Stimulated activated CD4-positive, alpha-beta T cell treated with anti-CD3 and anti-CD28 coated beads, Interleukin-12 subunit alpha, Interleukin-12 subunit beta, amount 100 ng/mL, for 4 hours (primary cell): ENCODE results near the gene TNFRSF18.
"Not testable (repeated sequence)": the region's sequence is repeated elsewhere in the genome, so short reads cannot be mapped to it uniquely, and the experiment has no call there.

Source experiments
- DNase-seq: peaks from one replicate; pipeline ENCODE4 v3.0.0-alpha.2; 2020

The TNFRSF18 gene

DNA sequence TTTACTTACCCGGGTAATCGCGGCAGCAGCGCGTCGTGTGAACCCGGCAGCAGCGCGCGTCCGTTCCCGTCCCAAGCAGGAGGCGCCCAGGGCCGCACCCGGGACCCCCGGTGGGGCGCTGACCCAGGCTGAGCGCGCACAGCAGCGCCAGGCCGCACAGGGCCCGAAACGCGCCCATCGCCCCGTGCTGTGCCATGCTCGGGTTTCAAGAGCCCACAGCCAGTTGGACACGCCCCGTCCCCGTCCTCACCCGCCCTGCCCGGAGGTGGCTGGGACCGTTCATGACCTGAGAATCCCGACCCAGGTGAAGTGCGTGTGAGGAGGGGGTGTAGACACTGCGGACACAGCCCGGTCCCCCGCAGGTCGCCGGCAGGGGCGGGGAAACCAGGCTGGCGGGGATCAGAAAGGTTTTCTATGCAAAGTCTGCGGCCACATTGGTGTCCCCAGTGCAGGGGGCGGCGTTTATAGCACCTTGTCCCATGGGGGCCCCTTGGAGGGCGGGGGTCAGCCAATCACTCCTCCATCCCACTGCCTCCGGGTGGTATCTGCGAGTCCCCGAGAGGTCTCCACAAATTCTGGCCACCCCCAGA, at the start of gene TNFRSF18:
Gene TNFRSF18 (minus strand): TSS at position 217 of the 590 bp plus-strand sequence. CDS start 21 bp downstream, at position 196.
- peak; percentile 58 for DNase-seq

- no peak for DNase-seq
Observed at GRCh38 chr1:1255611-1256010, 49.2 kb upstream of the TNFRSF18 start.

GRCh38 chr1:1255078-1255477, 48.7 kb upstream of the TNFRSF18 start:
- DNase-seq: no peak

DNA sequence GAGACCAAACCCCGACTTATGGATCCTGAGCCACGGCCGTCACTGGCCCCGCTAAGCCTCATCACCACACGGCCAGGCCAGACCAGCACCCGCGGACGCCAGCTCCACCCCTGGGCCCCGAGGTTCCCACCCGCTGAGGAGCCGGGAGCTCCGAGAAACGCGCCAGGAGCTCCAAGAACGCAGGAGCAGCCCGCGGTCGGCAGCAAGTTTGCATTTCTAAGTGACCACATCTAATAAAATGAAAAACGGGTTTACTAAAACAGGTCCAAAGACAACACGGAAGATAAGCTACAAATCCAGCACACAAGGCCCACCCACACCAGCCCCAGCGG, 48.2 kb upstream of the TNFRSF18 start:
- DNase-seq: no peak

GRCh38 chr1:1253972-1254666, 47.7 kb upstream of the TNFRSF18 start:
- DNase-seq: no peak

DNA sequence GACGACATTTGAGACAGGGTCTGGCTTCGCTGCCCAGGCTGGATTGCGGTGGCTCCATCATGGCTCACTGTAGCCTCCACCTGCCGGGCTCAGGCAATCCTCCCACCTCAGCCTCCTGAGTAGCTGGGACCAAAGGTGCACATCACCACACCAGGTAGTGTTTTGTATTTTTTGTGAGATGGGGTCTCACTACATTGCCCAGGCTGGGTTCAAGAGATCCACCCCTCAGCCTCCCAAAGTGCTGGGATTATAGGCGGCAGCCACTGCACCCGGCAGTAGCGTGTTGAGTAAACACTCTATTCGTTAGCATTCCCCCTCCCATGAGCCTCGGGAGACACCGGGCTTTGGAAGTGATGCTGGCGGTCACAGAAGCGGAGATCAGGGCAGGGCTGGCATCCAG, 46.9 kb upstream of the TNFRSF18 start:
- no peak for DNase-seq

DNA sequence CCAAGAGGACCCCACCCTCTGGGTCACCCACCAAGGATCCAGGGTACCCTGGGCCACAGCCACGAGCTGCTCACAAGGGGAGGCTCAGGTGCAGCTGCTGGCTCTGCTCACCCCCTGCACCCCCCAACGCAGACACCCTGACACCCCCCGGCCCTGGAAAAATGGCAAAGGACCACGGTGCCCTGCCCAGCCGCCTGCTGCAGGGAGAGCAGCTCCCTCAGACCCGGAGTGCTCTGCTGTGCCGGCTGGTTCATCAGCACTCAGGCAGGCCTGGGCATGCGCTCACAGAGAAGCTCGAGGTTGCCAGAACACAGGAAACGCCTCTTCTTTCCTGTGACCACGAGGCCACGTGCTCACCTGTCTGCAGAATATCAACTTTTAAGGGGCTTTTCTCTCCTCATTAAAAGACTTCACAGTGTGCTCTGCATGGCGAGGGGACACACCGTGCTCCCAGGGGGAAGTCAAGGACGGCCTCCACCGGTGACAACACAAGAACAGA, 44.4 kb upstream of the TNFRSF18 start:
- DNase-seq: peak; percentile 57

- not testable (repeated sequence) for DNase-seq
Observed at GRCh38 chr1:1248009-1248913, 41.9 kb upstream of the TNFRSF18 start.

DNA sequence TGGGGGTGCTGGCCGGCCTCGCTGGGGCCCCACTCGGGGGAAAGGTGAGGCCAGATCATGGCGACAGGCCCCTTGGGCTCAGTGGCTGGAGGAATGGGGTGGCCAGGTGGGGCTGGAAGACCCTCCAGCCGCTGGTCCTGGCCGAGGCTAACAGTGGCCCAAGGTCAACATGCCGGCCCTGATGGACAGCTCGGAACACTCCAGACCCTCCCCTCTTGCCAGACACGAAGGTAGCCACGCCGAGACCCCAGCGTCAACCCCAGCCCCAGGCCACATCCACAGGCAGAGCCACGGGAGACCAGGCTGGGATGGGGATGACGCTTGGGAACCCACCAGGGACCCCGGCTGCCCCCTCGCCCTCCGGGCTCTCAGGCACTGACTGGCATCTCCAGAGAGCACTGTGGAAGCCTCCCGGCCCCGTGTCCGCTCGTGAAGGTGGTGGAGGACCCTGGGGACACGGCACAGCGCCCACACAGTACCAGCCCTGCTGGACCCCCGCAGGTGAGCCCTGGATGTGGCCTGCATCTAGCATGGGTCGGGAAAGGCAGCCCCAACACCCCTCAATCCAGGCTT, 41.0 kb upstream of the TNFRSF18 start:
- DNase-seq: no peak

- no peak for DNase-seq
Observed at GRCh38 chr1:1246577-1247340, 40.4 kb upstream of the TNFRSF18 start, which contains the start of gene C1QTNF12. TSS of gene C1QTNF12 (minus strand) at chr1:1246722. CDS start at chr1:1246690, 32 bp downstream.

DNA sequence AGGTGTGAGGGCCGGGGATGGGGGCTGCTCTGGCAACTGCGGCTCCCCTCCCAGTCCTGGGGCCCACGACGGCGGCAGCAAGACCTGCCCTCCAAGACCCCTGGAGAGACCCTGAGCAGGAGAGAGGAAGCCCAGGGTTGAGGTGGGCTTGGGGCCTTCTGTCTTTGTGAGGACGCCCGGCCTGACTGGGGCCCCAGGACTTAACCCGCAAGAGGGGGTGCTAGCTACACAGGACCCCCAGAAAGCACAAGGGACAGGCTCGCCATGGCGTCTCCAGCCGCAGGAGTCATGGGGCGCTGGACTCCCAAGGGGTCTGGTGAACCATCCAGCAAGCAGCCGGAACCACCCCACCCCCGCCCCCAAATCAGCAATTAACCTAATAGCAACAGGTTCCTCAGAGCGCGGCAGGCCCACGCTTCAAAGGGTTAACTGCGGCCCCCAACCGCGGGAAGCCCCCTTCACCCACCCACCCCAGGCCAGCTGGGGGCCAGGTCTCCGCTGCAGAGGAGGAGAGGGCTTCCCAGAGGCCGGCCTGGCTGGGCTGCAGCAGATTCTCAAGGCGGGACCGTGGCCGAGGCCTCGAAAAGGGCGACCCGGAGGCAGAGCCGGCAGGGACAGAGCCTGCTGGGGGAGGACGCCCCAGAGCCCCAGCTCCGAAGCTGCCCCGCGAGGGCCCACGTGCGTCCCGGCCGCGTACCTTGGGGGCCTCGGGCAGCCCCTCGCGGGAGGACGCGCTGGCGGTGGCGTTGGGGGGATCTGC, 39.6 kb upstream of the TNFRSF18 start:
- no peak for DNase-seq

DNA sequence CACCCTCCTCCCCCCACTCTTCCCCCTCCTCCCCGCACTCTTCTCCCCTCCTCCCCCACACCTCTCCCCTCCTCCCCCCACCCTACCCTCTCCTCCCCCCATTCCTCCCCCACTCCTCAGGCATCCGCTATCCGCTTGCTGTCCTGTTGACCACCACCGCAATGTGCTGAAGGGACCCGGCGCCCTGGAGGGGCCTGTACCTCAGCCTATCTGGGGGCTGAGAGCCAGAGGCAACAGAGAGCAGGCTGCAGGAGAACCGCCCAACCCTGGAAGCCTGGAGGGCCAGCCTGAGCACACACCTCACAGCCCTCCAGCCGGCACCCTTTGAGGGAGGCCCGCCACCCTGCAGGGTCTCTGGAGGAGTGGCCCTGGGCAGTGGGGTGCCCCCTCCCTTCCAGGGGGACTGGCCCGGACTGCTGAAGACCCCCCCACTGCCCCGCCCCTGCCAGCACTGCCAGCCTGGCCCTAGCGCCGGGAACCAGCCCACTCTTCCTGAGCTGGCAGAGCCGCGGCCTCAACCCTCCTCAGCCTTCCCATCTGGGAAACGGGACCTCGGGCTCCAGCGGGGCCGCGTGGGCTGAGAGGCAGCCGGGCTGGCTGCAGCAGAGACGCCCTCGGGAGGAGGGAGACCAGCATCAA, 38.9 kb upstream of the TNFRSF18 start:
- no peak for DNase-seq

DNA sequence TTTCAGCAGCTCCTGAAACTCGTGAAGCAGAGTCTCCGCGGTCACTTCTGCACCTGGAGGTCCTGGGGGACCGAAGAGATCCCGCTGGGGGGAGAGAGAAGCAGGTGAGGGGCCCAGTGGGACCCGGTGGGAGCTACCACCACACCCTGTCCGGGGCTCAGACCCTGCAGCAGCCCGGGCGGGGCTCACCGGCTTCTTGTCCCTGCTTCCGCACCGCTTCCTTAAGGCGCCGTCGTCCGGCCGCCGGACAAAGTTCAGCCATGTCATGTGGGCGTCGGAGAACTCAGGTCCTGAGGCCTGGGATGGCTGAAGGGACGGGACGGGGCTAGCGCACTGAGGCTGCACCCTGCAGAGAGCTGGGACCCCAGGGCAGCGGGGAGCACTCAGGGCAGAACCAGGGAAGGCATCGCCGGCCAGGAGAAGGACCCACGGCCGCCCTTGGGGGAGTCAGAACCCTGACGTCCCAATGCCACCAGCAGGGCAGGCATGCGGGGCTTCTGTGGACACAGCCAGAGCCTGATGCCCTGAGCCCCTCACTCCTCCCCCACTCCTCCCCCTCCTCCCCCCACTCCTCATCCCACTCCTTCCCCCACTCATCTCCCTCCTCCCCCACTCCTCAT, 37.9 kb upstream of the TNFRSF18 start:
- no peak for DNase-seq

DNA sequence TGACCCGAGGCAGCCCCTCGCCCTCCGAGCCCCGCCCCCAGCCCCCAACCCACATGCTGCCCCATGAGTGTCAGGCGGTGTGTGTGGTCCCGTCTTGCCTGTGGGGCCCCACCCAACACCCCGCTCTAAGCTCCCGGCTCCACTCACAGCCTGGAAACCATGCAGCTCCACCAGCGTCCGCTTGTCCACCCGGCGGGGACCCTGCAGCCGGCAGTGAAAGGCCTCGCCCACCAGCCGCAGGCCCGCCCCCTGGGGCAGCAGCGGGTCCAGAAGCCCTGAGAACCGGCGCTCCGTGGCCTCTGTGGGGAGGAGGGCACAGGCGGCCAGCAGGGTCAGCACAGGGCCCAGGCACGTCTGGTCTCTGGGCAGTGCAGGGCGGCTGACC, 37.4 kb upstream of the TNFRSF18 start:
- no peak for DNase-seq

GRCh38 chr1:1243266-1243660, 36.9 kb upstream of the TNFRSF18 start:
- no peak for DNase-seq

DNA sequence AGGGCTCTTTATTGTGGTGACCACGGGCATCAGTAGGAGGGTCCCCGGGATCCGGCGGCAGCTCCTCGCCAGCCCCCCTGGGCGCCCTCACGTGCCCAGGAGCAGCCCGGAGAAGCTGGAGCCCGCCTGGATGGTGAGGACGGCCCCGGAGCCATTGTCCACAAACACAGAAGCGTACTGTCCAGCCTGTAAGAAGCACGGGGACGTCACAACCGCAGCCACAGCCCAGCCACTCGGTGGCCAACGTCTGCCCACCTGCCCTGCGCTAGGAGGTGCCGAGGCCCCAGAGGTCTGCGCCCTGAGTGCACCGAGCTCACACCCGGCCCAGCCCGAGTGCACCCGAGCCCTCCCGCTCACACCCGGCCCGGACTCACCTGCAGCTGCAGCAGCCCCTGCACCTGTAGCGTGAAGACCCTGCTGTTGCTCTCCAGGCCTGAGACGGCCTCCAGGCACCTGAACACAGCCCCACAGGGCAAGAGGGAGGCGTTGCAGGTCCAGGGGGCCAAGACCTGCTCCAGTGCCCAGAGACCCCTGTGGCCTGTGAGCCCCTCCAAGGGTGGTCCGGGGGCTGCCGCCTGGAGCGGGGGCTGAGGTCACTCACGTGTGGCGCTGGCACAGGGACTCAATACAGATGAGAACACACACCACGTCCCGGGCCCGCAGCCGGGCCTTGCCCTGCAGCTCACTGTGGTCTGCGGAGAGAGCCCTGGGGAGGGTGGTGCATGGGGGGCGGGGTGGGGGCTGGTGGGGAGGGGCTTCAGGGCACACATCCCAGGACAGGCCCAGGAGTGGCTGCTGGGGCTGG, 36.3 kb upstream of the TNFRSF18 start:
- DNase-seq: no peak

- no peak for DNase-seq
Observed at GRCh38 chr1:1241588-1242219, 35.3 kb upstream of the TNFRSF18 start.

DNA sequence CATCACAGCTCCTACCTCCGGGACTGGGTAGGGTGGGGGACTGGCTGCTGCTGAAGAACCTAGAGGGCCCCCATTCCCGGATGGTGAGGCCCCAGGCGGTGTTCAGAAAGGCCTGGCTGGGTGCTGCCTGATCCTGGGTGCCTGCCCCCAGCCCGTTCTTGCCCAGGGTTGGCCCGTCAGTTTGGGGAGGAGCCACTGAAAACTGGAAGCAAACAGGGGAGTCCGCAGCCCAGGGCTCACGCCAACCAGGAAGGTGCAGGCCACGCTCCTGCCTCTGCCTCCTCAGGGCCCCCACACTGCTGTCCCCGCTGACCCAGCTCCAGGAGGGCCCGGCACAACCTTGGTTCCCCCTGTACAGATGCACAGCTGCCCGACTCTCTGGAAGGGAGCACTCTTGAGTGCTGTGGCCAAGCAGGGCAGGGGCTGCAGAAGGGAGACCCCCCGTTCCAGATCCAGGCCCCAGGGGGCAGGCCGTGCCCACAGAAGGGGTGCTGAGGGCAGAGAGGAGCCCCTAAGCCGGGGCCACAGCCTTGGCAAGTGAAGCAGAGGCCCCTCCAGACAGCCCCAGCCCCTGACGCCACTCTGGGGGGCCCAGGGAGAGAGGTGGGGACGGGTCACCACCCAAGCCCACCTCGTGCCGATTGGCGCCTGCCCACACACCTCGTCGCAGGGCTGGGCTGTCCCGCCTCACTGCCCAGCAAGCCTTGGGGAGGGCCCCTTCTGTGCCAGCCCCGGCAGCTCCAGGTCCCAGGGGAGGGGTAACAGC, 34.6 kb upstream of the TNFRSF18 start:
- no peak for DNase-seq

DNA sequence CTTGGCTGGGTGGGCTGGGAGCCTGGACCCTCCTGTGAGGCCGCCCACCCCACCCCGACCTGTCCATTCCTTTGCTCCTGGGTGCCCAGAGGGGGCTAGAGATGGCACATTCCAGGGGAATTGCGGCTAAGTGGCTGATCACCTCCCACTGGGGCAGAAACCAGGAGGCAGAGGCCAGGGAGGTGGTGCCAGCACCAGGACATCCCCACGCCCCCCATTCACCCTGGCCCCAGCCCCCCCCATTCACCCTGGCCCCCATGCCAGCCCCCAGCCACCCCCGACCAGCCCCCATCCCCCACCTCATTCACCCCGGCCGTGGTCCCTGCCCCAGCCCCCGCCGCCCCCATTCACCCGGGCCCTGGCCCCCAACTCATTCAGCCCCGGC, 33.9 kb upstream of the TNFRSF18 start:
- DNase-seq: no peak
